ENCODE results near the gene MXRA7.

- TF ChIP-seq CTCF (conservative IDR thresholded peaks at IDR 0.05; ENCODE audit: low read length) (no peak), EZH2phosphoT487 (IDR thresholded peaks at IDR 0.05; ENCODE audit: borderline replicate concordance, low read depth, low read length) (no peak)
Measured at GRCh38 chr17:76690596-76691280, 20.0 kb downstream of the MXRA7 start.

Measured in OCI-LY7 (cell line).